22Rv1 (cell line): ENCODE measurements around the gene TAS2R42.

ENCODE experiments used
- H3K27ac ChIP-seq: fragments of 450-650 bp; 2 replicates; pipeline ENCODE4 v1.5.1; 2017
- CTCF ChIP-seq: fragments of 450-650 bp; IDR thresholded peaks from 2 replicates; pipeline ENCODE4 v1.5.1; 2017; ENCODE audit warnings: mild to moderate bottlenecking
- ZFX ChIP-seq: fragments of 450-650 bp; IDR thresholded peaks from 2 replicates; pipeline ENCODE4 v1.6.1; 2017; ENCODE audit warnings: antibody characterized with exemption, borderline replicate concordance

The TAS2R42 gene

GRCh38 chr12:11166300-11166699 is 20.4 kb downstream of the TAS2R42 start:
- TF ChIP-seq ZFX: no peak
- TF ChIP-seq CTCF: no peak

GRCh38 chr12:11164384-11164783 is 22.4 kb downstream of the TAS2R42 start:
- TF ChIP-seq ZFX: no peak
- TF ChIP-seq CTCF: no peak

More at GRCh38 chr12:11166300-11166699, 20.4 kb downstream of the TAS2R42 start:
- no peak overlapping the region for H3K27ac ChIP-seq

GRCh38 chr12:11162502-11162901 is 24.2 kb downstream of the TAS2R42 start:
- TF ChIP-seq CTCF (no peak), ZFX (no peak)
- no peak overlapping the region for H3K27ac ChIP-seq

More at GRCh38 chr12:11164384-11164783, 22.4 kb downstream of the TAS2R42 start:
- no peak overlapping the region for H3K27ac ChIP-seq

GRCh38 chr12:11158885-11159444 is 27.8 kb downstream of the TAS2R42 start:
- no peak overlapping the region for H3K27ac ChIP-seq
- no peak for TF ChIP-seq CTCF
- TF ChIP-seq ZFX: no peak

DNA sequence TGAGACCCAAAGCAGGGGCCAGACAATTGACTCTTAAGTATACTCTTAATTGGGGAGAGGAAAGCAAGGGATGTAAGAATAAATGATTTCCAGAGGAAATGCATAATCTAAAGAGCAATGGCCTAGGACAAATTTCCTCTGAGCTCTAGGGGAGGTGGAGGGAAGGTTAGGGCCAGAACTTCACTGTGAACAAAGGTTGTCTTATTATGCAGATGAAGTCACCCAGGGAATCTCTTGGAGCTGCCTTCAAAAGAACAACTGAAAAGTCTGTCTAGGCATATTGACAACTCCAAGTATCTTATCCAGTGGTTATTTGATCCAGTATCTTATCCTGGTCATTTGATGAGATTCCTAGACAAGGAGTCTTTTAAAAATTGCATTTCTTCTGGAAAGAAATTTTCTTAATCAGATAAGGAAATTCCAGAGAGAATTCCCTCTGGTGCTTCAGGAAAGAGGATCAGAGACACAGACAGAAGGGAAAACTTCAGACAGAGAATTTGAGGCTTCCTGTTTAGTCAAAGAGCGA is 32.3 kb downstream of the TAS2R42 start:
- no peak for TF ChIP-seq CTCF
- no peak for TF ChIP-seq ZFX
- H3K27ac ChIP-seq: no peak overlapping the region

DNA sequence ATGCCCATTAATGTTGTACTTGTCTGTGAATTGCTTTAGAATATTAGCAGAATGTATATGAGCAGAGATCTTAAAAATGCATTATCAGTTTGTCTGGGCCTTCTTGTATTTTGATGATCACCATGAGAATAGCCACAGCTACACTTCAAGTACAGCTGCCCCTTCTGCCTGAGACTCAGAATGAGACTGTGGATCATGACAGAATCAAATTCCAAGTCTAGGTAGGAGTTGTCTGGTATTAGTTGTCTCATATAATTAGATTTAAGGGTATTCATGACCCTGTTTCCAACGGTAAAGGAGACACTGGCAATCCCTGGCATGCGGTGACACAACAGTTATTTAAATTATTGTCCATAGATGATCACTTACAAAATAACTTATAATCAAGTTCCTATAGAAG is 34.0 kb downstream of the TAS2R42 start:
- no peak overlapping the region for H3K27ac ChIP-seq
- TF ChIP-seq ZFX: no peak
- TF ChIP-seq CTCF: no peak

- TF ChIP-seq ZFX (no peak), CTCF (no peak)
- no peak overlapping the region for H3K27ac ChIP-seq
These were observed 35.9 kb downstream of the TAS2R42 start for GRCh38 chr12:11150832-11151231.
